WI38 (cell line): ENCODE measurements around the gene DDX23.

Source experiments
- H3K4me3 ChIP-seq: 2 replicates; pipeline ENCODE4 v1.5.1; 2011; ENCODE audit warnings: low read depth, mild to moderate bottlenecking, control low read depth, low read length
- TF ChIP-seq, protein P1 (sequence below): IDR thresholded peaks from 2 replicates; pipeline ENCODE4 v1.5.1; 2012; ENCODE audit warnings: low read depth, mild to moderate bottlenecking, control low read depth, low read length

DDX23 gene

DNA sequence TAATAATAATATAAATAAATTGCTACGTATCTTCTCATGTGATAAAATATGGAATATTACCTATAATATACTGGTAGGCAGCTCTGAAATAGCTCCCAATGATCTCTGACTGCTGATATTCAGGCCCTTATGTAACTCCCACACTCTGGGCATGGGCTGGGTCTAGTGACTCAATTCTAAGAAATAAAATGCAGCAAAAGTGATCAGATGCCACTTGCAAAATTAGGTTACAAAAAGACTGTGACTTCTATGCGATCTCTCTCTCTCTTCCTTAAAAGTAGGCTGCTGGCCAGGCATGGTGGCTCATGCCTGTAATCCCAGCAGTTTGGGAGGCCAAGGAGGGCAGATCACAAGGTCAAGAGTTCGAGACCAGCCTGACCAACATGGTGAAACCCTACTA lies 44.0 kb downstream of the DDX23 start:
- no peak overlapping the region for H3K4me3 ChIP-seq
- TF ChIP-seq, protein P1, sequence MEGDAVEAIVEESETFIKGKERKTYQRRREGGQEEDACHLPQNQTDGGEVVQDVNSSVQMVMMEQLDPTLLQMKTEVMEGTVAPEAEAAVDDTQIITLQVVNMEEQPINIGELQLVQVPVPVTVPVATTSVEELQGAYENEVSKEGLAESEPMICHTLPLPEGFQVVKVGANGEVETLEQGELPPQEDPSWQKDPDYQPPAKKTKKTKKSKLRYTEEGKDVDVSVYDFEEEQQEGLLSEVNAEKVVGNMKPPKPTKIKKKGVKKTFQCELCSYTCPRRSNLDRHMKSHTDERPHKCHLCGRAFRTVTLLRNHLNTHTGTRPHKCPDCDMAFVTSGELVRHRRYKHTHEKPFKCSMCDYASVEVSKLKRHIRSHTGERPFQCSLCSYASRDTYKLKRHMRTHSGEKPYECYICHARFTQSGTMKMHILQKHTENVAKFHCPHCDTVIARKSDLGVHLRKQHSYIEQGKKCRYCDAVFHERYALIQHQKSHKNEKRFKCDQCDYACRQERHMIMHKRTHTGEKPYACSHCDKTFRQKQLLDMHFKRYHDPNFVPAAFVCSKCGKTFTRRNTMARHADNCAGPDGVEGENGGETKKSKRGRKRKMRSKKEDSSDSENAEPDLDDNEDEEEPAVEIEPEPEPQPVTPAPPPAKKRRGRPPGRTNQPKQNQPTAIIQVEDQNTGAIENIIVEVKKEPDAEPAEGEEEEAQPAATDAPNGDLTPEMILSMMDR: no peak

DNA sequence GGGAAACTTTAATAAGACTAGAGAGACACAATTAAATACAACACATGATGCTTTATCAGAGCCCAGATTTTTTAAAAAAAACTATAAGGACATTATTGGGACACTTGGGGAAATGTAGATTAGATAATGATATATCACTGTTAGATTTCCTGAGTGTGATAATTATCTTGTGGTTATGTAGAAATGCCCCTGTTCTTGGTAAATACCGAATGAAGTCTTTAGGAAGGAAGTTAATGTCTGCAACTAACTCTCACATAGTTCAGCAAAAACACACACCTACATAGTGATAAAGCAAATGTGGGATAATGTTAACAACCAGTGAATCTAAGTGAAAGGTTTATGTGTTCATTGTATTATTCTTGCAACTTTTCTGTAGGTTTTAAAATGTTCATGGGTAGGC lies 48.3 kb downstream of the DDX23 start:
- no peak overlapping the region for H3K4me3 ChIP-seq
- TF ChIP-seq, protein P1: no peak

DNA sequence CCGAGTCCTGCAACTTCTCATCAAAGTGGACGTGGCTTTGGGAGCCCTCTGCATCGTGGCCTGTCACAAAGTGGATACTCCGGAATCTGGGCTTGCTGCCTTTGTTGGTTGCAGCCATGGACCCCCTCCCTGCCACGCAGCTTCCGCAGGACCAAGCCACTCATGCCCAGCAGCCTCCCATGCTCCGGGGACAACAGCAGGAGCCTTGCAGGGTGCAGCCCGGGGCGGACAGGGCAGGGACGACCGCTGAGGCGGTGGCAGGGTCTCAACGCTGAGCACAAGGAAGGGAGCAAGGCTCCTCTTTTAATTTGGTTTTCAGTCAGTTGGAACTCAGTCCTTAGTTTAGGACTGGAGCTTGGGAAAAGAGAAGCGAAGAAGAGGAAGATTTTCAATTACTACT lies 51.0 kb downstream of the DDX23 start:
- no peak overlapping the region for H3K4me3 ChIP-seq
- TF ChIP-seq, protein P1: no peak

DNA sequence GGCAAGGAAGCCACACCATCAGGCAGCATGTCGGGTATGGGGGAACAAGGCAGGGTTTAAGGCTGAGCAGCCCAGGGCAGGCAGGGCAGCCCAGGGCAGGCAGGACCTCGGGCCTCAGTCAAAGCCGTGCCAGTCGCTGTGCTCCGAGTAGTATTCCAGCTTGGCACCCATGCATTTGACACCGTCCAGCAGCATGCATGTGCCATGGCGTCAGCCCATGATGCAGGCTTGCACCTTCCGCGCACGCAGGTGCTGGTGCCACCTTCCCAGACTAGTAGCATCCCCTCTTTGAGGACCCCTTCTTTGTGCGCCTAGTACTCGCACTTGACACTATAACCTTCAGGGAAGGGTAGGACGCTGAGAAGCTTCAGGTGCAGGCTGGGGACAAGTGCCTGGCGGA lies 51.5 kb downstream of the DDX23 start:
- TF ChIP-seq, protein P1: no peak
- no peak overlapping the region for H3K4me3 ChIP-seq

DNA sequence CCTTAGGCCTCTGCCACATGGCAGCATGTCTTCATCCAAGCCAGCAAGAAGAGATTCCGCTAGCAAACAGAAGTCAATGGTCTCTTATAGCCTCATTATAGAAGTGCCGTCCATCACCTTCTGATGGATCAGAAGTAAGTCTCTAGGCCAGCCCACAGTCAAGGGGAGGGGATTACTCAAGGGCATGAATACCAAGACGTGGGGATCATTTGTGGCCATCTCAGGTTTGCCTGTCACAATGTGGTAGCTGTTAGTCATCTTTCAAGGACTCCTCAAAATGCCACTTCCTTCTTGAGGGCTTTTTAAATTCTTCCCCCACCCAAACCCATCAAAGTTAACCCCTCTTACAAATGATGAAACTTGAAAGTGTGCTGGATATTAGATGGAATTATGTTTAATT lies 55.0 kb downstream of the DDX23 start:
- TF ChIP-seq, protein P1: no peak
- H3K4me3 ChIP-seq: no peak overlapping the region

DNA sequence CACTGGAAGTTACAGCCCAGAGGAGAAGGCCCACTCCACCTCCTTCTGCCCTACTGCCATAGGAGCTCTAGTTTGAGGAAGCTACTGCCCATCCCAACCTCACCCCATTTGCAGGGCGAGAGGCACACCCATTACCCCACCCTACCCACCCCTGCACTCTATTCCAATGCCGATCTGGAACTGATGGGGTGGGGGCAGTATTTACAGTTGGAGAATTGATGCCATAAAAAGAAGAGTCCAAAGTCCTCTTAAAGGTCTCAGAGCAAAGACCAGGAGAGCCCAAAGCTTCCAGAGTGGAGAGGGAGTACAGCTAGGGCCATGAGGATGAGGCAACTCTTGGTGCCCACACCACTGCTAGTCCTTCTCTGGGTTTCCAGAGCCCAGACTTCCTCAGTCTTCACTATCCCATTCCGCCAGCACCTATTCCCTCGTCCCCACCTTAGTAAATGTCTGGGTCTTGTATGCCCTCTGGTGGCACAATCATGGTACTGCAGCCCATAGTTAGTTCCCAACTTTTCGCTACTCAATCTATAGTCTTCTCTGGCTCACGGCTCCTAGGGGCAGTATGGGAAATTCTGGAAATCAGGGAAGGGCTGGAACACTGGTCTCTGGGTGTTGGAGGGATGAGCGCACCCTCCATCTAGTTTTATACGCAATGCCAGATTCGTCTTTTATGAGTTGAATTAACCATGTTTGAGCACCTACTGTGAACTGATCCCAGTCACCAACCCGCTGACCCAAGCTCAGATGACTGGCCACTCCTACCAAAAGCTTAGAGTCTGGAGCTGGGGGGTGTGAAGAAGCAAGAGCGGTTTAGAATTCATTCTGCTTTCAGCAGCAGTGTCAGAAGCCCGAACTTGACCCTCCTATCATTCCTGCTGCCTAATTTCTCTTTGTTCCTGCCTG lies 56.2 kb downstream of the DDX23 start:
- H3K4me3 ChIP-seq: no peak overlapping the region
- TF ChIP-seq, protein P1: peak; percentile 95

DNA sequence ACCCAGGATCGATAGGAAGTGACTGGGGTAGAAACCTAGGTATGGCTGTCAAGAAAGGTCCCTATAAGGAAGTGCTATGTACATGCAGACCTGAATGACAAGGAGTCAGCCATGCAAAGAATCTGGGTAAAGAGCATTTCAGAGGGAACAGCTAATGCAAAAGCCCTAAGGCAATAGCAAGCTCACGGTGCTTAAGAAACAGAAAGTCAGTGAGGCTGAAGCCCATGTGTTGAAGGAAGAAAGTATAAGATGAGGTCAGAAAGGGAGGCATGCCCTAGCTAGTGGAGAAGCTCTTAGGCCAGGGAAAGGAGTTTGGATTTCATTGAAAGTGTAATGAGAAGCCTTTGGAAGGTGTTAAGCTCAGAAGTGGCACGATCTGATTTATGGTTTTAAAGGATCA lies 57.1 kb downstream of the DDX23 start:
- H3K4me3 ChIP-seq: no peak overlapping the region
- TF ChIP-seq, protein P1: no peak
